BJ (cell line): ENCODE measurements around the gene PSMD4. TPM values are rescaled to one million over a fixed set of nuclear protein-coding genes. Genes with fewer than 3 reads are reported as not detected.

ENCODE experiments used
- CTCF ChIA-PET: fragments of 350-600 bp; formaldehyde crosslinking; extraction: SDS; loops from one replicate; lab custom pipeline; 2021; ENCODE audit warnings: antibody characterized with exemption, inconsistent platforms; lab: Yijun Ruan, JAX
- POLR2A ChIA-PET: fragments of 300-600 bp; sonication (Branson Sonifier 250); formaldehyde crosslinking; extraction: SDS; loops from one replicate; lab custom pipeline; 2021; ENCODE audit warnings: antibody characterized with exemption; lab: Charles Lee
- DNase-seq: peaks from one replicate; pipeline ENCODE4 v3.0.0-alpha.2; 2011; ENCODE audit warnings: low read depth
- H3K27me3 ChIP-seq: 2 replicates; pipeline ENCODE4 v1.6.0; 2011; ENCODE audit warnings: low read length; ENCODE audit not compliant: control insufficient read depth, insufficient read depth
- H3K36me3 ChIP-seq: 2 replicates; pipeline ENCODE4 v1.5.1; 2011; ENCODE audit warnings: low read length; ENCODE audit not compliant: control insufficient read depth, insufficient read depth
- H3K4me3 ChIP-seq: 2 replicates; pipeline ENCODE4 v1.5.1; 2011; ENCODE audit warnings: low read depth, mild to moderate bottlenecking, control low read depth, low read length
- polyA plus RNA-seq: library from polyadenylated mRNA; depleted of rRNA; stranded (reverse); fragments of >200 nt; gene quantifications from 2 replicates; pipeline ENCODE4 v1.2.3, GENCODE V29; 2011
- TF ChIP-seq, protein P1 (sequence below): IDR thresholded peaks from 2 replicates; pipeline ENCODE4 v1.5.1; 2011; ENCODE audit warnings: low read depth, mild to moderate bottlenecking, control low read depth, inconsistent platforms, low read length, moderate library complexity; ENCODE audit not compliant: insufficient read depth

PSMD4 gene
- polyA plus RNA-seq, 1 experiment: 255 TPM

DNA sequence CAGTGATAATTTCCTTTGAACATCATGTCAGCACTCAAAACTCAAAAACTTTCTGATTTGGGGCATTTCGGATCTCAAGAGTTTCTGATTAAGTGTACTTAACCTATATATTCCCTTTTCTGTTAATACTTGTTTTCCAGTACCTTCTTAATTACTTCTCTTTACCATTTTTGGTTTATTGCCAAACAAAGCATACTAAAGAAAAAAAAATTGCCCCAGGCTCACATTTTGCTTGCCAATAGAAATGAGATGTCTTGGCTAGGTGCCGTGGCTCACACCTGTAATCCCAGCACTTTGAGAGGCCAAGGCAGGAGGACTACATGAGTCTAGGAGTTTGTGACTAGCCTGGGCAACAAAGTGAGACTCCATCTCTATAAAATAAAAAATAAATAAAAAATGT is 4.8 kb downstream of the PSMD4 start:
- ChIA-PET POLR2A (no interaction called here), CTCF (no interaction called here)
- TF ChIP-seq, protein P1, sequence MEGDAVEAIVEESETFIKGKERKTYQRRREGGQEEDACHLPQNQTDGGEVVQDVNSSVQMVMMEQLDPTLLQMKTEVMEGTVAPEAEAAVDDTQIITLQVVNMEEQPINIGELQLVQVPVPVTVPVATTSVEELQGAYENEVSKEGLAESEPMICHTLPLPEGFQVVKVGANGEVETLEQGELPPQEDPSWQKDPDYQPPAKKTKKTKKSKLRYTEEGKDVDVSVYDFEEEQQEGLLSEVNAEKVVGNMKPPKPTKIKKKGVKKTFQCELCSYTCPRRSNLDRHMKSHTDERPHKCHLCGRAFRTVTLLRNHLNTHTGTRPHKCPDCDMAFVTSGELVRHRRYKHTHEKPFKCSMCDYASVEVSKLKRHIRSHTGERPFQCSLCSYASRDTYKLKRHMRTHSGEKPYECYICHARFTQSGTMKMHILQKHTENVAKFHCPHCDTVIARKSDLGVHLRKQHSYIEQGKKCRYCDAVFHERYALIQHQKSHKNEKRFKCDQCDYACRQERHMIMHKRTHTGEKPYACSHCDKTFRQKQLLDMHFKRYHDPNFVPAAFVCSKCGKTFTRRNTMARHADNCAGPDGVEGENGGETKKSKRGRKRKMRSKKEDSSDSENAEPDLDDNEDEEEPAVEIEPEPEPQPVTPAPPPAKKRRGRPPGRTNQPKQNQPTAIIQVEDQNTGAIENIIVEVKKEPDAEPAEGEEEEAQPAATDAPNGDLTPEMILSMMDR: no peak
- Histone ChIP-seq H3K27me3 (no peaks in the 10 kb centered on the region), H3K36me3 (peaks cover 4% of the 10 kb centered on the region), H3K4me3 (no peak overlapping the region)
- DNase-seq: no peak

DNA sequence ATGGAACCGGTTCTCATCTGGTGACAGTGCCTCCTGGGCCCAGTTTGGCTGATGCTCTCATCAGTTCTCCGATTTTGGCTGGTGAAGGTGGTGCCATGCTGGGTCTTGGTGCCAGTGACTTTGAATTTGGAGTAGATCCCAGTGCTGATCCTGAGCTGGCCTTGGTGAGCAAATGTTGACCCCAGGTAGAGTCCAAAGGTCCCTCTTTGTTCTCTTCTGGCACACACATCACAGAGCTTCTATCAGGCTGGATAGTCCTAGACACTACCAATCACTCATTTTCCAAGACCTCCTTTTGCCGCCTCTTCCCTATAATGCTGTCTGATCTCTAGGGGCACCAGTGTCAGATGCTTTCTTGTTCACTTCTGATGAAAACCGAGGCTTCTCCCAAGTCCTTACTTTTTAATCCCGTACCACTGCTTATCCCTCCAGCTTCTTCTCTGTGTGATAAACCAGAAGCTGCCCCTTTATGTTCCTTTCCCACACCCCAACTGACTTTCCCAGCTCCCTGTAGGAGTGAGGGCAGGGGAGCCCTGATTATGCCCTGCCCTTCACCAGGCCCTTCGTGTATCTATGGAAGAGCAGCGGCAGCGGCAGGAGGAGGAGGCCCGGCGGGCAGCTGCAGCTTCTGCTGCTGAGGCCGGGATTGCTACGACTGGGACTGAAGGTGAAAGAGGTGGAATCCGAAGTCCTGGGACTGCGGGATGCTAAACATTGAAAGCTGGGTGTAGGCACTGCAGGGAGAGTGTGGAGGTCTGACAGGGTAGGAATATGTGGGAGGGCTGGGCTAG is 11.1 kb downstream of the PSMD4 start:
- no peak overlapping the region for H3K4me3 ChIP-seq
- ChIA-PET CTCF (interaction anchor here (0.6 to 1.7 kb wide), 5 partner anchors 10 to 39 kb away, joined by 3 to 5 read pairs (median 4); no protein-coding TSS in a partner anchor), POLR2A (interaction anchor here (0.6 kb wide), 1 partner anchor 133 kb away, joined by 3 read pairs; no protein-coding TSS in a partner anchor)
- no peaks in the 10 kb centered on the region for H3K27me3 ChIP-seq
- TF ChIP-seq, protein P1: no peak
- DNase-seq: no peak
- H3K36me3 ChIP-seq: peaks cover 22% of the 10 kb centered on the region

DNA sequence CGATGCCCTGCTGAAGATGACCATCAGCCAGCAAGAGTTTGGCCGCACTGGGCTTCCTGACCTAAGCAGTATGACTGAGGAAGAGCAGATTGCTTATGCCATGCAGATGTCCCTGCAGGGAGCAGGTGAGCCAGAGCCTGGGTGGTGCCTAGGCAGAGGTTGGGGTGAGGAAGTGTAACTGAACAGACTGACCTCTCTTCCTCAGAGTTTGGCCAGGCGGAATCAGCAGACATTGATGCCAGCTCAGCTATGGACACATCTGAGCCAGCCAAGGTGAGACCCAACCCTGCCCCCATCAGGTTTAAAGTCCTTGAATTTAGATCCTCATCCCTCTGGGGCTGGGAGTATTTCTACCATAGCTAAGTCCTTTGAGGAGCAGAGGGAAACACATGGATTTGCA is 11.8 kb downstream of the PSMD4 start:
- POLR2A ChIA-PET: no interaction called here
- no peak for DNase-seq
- H3K27me3 ChIP-seq: no peaks in the 10 kb centered on the region
- H3K36me3 ChIP-seq: peaks cover 22% of the 10 kb centered on the region
- CTCF ChIA-PET: interaction anchor here (0.6 to 1.7 kb wide), 3 partner anchors 13 to 38 kb away, joined by 3 to 5 read pairs (median 4); no protein-coding TSS in a partner anchor
- no peak overlapping the region for H3K4me3 ChIP-seq
- TF ChIP-seq, protein P1: no peak

DNA sequence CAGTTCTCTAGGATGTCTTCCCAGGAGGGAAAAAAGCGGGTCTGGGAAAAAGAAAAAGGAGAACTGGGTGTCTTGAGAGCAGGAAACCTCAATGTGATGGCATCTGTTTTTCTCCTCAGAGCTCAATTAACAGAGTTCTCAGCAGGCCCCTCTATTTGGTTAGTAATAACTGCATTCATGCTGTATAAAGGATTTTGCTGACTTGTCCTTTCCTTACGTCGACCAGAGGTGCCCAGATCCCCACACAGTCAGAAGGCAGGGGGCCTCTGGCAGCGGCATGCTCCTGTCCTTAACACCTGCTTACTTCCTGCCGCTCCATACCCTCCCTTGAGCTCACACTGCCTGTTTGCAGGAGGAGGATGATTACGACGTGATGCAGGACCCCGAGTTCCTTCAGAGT is 12.3 kb downstream of the PSMD4 start:
- ChIA-PET POLR2A (no interaction called here), CTCF (interaction anchor here (1.7 kb wide), 1 partner anchor 15 kb away, joined by 5 read pairs; no protein-coding TSS in a partner anchor)
- Histone ChIP-seq H3K4me3 (no peak overlapping the region), H3K36me3 (peaks cover 22% of the 10 kb centered on the region), H3K27me3 (no peaks in the 10 kb centered on the region)
- TF ChIP-seq, protein P1: no peak
- no peak for DNase-seq

DNA sequence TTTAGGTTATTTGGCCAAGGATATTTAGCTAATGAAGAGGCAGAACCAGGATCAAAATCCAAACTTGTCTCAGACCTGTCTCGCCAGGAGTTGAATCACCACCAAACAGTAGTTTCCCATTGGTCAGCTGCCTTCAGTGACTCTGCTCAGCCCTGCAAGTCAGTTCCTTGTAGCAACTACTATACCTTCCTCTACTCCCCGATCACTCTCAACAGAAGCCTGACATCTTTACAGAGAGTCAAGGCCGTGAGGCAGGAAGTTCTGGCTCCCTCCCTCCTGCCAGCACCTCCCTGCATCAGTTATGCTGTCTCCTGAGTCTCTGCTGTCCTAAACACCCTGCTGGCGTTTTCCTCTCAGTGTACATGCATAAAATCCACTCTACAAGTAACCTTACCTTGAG is 13.2 kb downstream of the PSMD4 start:
- H3K36me3 ChIP-seq: peaks cover 19% of the 10 kb centered on the region
- no peak overlapping the region for H3K4me3 ChIP-seq
- ChIA-PET CTCF (interaction anchor here (1.5 to 1.7 kb wide), 2 partner anchors 16 to 73 kb away, joined by 4 to 5 read pairs; no protein-coding TSS in a partner anchor), POLR2A (no interaction called here)
- TF ChIP-seq, protein P1: no peak
- no peaks in the 10 kb centered on the region for H3K27me3 ChIP-seq
- DNase-seq: no peak
